ENCODE data around the gene ACER3.

The ACER3 gene

GRCh38 chr11:77049026-77049425 lies 188.3 kb downstream of the ACER3 start:
- Histone ChIP-seq H3K79me1 (ENCODE audit: low read length) (no peaks in the 10 kb centered on the region), H3K4me3 (ENCODE audit: low read length) (no peak overlapping the region), H3K27ac (ENCODE audit: low read depth, low read length) (no peak overlapping the region), H3K9ac (ENCODE audit: low read length) (no peak overlapping the region), H3K18ac (ENCODE audit: low read length) (no peak overlapping the region), H3K4me1 (ENCODE audit: control insufficient read depth, low read depth, low read length) (no peaks in the 10 kb centered on the region), H4K5ac (ENCODE audit: low read length) (no peak overlapping the region), H3K4ac (ENCODE audit: low read depth, low read length) (no peak overlapping the region), H2BK15ac (replicated peaks; ENCODE audit: low read depth) (no peak overlapping the region), H3K23ac (ENCODE audit: low read length) (no peak overlapping the region), H3K4me2 (ENCODE audit: low read length) (no peak overlapping the region), H4K8ac (ENCODE audit: low read depth, low read length) (no peak overlapping the region), H3K79me2 (ENCODE audit: control insufficient read depth, insufficient read depth, low read length) (no peaks in the 10 kb centered on the region), H2BK5ac (ENCODE audit: low read length) (no peak overlapping the region), H2BK120ac (ENCODE audit: low read depth, low read length) (no peak overlapping the region), H3K27me3 (ENCODE audit: insufficient read depth, low read length, poor library complexity) (no peaks in the 10 kb centered on the region), H3K36me3 (ENCODE audit: control insufficient read depth, insufficient read depth, low read length) (no peaks in the 10 kb centered on the region), H3K56ac (ENCODE audit: low read length) (no peak overlapping the region), H2AK5ac (ENCODE audit: low read length) (no peak overlapping the region)
- no CpG with 5 or more reads among the region's 6 CpGs for WGBS (ENCODE audit: extremely low coverage, insufficient coverage, low lambda C conversion rate)
- no peak for DNase-seq

- Histone ChIP-seq H3K56ac (ENCODE audit: low read length) (no peak overlapping the region), H3K4me2 (ENCODE audit: low read length) (no peak overlapping the region), H3K9ac (ENCODE audit: low read length) (no peak overlapping the region), H3K79me1 (ENCODE audit: low read length) (no peaks in the 10 kb centered on the region), H3K4ac (ENCODE audit: low read depth, low read length) (no peak overlapping the region), H3K27ac (ENCODE audit: low read depth, low read length) (no peak overlapping the region), H3K18ac (ENCODE audit: low read length) (no peak overlapping the region), H3K36me3 (ENCODE audit: control insufficient read depth, insufficient read depth, low read length) (no peaks in the 10 kb centered on the region), H4K8ac (ENCODE audit: low read depth, low read length) (no peak overlapping the region), H3K27me3 (ENCODE audit: insufficient read depth, low read length, poor library complexity) (no peaks in the 10 kb centered on the region), H3K4me3 (ENCODE audit: low read length) (no peak overlapping the region), H2BK15ac (replicated peaks; ENCODE audit: low read depth) (no peak overlapping the region), H2BK5ac (ENCODE audit: low read length) (no peak overlapping the region), H2BK120ac (ENCODE audit: low read depth, low read length) (no peak overlapping the region), H3K23ac (ENCODE audit: low read length) (no peak overlapping the region), H2AK5ac (ENCODE audit: low read length) (no peak overlapping the region), H3K4me1 (ENCODE audit: control insufficient read depth, low read depth, low read length) (no peaks in the 10 kb centered on the region), H4K5ac (ENCODE audit: low read length) (no peak overlapping the region), H3K79me2 (ENCODE audit: control insufficient read depth, insufficient read depth, low read length) (no peaks in the 10 kb centered on the region)
- WGBS (ENCODE audit: extremely low coverage, insufficient coverage, low lambda C conversion rate), result no CpG with 5 or more reads among the region's 3 CpGs
- no peak for DNase-seq
Observed at GRCh38 chr11:77051511-77051910, 190.8 kb downstream of the ACER3 start.

GRCh38 chr11:77052518-77052917 lies 191.8 kb downstream of the ACER3 start:
- WGBS (ENCODE audit: extremely low coverage, insufficient coverage, low lambda C conversion rate), result no CpG with 5 or more reads among the region's 7 CpGs
- H2AK5ac ChIP-seq (ENCODE audit: low read length), result no peak overlapping the region
- DNase-seq, result no peak
- no peak overlapping the region for H2BK15ac ChIP-seq (replicated peaks; ENCODE audit: low read depth)
- H3K36me3 ChIP-seq (ENCODE audit: control insufficient read depth, insufficient read depth, low read length), result no peaks in the 10 kb centered on the region
- H4K5ac ChIP-seq (ENCODE audit: low read length), result no peak overlapping the region
- H3K4ac ChIP-seq (ENCODE audit: low read depth, low read length), result no peak overlapping the region
- H3K4me1 ChIP-seq (ENCODE audit: control insufficient read depth, low read depth, low read length), result no peaks in the 10 kb centered on the region
- H3K9ac ChIP-seq (ENCODE audit: low read length), result no peak overlapping the region
- H3K4me2 ChIP-seq (ENCODE audit: low read length), result no peak overlapping the region
- H3K4me3 ChIP-seq (ENCODE audit: low read length), result no peak overlapping the region
- no peak overlapping the region for H3K18ac ChIP-seq (ENCODE audit: low read length)
- no peak overlapping the region for H3K56ac ChIP-seq (ENCODE audit: low read length)
- H3K27ac ChIP-seq (ENCODE audit: low read depth, low read length), result no peak overlapping the region
- H2BK5ac ChIP-seq (ENCODE audit: low read length), result no peak overlapping the region
- no peaks in the 10 kb centered on the region for H3K27me3 ChIP-seq (ENCODE audit: insufficient read depth, low read length, poor library complexity)
- H4K8ac ChIP-seq (ENCODE audit: low read depth, low read length), result no peak overlapping the region
- H3K79me2 ChIP-seq (ENCODE audit: control insufficient read depth, insufficient read depth, low read length), result no peaks in the 10 kb centered on the region
- H3K23ac ChIP-seq (ENCODE audit: low read length), result no peak overlapping the region
- H2BK120ac ChIP-seq (ENCODE audit: low read depth, low read length), result no peak overlapping the region
- no peaks in the 10 kb centered on the region for H3K79me1 ChIP-seq (ENCODE audit: low read length)

DNA sequence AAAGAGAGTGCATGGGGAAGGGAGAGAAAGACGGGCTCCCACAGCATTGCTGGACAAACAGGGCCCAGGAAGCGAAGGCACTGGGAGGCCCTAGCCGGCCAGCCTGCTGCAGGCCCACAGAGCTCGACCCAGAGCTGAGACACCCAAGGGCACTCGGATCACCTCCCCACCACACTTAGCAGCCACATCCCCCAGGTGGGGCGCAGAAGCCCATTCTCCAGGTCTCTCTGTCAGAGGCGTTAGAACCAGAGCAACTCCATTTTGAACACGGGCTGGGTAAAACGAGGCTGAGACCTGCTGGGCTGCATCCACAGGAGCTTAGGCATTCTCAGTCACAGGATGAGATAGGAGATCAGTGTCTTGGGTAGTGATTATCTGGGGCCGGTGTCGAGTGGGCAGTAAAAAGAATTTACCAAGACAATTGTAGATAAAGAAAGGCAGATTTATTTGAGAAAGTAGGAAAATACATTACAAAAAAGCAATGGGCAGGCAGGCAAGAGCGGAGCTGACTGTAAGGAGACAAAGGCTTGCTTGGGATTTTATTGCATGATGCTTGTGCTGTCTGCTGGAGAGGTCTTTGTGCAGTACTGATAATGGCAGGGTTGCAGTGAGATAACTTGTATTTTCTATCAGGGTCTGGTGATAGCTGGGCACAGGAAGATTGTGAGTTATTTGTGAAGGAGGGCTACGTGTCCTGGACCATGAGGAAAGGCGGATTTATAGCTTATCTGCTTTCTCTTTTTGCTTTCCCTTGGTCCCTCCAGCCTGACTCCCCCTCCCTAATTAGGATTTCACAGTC lies 192.7 kb downstream of the ACER3 start:
- DNase-seq, result peak; percentile 32
- Histone ChIP-seq H3K9ac (ENCODE audit: low read length) (no peak overlapping the region), H3K27me3 (ENCODE audit: insufficient read depth, low read length, poor library complexity) (no peaks in the 10 kb centered on the region), H2BK5ac (ENCODE audit: low read length) (no peak overlapping the region), H2AK5ac (ENCODE audit: low read length) (no peak overlapping the region), H4K5ac (ENCODE audit: low read length) (no peak overlapping the region), H2BK15ac (replicated peaks; ENCODE audit: low read depth) (no peak overlapping the region), H3K4me2 (ENCODE audit: low read length) (no peak overlapping the region), H3K23ac (ENCODE audit: low read length) (no peak overlapping the region), H3K4me1 (ENCODE audit: control insufficient read depth, low read depth, low read length) (no peaks in the 10 kb centered on the region), H3K18ac (ENCODE audit: low read length) (no peak overlapping the region), H3K79me2 (ENCODE audit: control insufficient read depth, insufficient read depth, low read length) (no peaks in the 10 kb centered on the region), H2BK120ac (ENCODE audit: low read depth, low read length) (no peak overlapping the region), H3K4me3 (ENCODE audit: low read length) (no peak overlapping the region), H3K36me3 (ENCODE audit: control insufficient read depth, insufficient read depth, low read length) (no peaks in the 10 kb centered on the region), H3K27ac (ENCODE audit: low read depth, low read length) (no peak overlapping the region), H4K8ac (ENCODE audit: low read depth, low read length) (no peak overlapping the region), H3K56ac (ENCODE audit: low read length) (no peak overlapping the region), H3K4ac (ENCODE audit: low read depth, low read length) (no peak overlapping the region), H3K79me1 (ENCODE audit: low read length) (no peaks in the 10 kb centered on the region)
- no CpG with 5 or more reads among the region's 14 CpGs for WGBS (ENCODE audit: extremely low coverage, insufficient coverage, low lambda C conversion rate)

- H3K4ac ChIP-seq (ENCODE audit: low read depth, low read length), result no peak overlapping the region
- H3K4me3 ChIP-seq (ENCODE audit: low read length), result no peak overlapping the region
- H3K4me2 ChIP-seq (ENCODE audit: low read length), result no peak overlapping the region
- no CpG with 5 or more reads among the region's 1 CpG for WGBS (ENCODE audit: extremely low coverage, insufficient coverage, low lambda C conversion rate)
- no peak overlapping the region for H2BK15ac ChIP-seq (replicated peaks; ENCODE audit: low read depth)
- no peaks in the 10 kb centered on the region for H3K27me3 ChIP-seq (ENCODE audit: insufficient read depth, low read length, poor library complexity)
- no peak overlapping the region for H2BK5ac ChIP-seq (ENCODE audit: low read length)
- no peaks in the 10 kb centered on the region for H3K79me1 ChIP-seq (ENCODE audit: low read length)
- no peak overlapping the region for H3K23ac ChIP-seq (ENCODE audit: low read length)
- H4K8ac ChIP-seq (ENCODE audit: low read depth, low read length), result no peak overlapping the region
- DNase-seq, result no peak
- no peaks in the 10 kb centered on the region for H3K36me3 ChIP-seq (ENCODE audit: control insufficient read depth, insufficient read depth, low read length)
- no peak overlapping the region for H3K27ac ChIP-seq (ENCODE audit: low read depth, low read length)
- H3K4me1 ChIP-seq (ENCODE audit: control insufficient read depth, low read depth, low read length), result no peaks in the 10 kb centered on the region
- H2AK5ac ChIP-seq (ENCODE audit: low read length), result no peak overlapping the region
- H3K56ac ChIP-seq (ENCODE audit: low read length), result no peak overlapping the region
- no peak overlapping the region for H3K9ac ChIP-seq (ENCODE audit: low read length)
- no peaks in the 10 kb centered on the region for H3K79me2 ChIP-seq (ENCODE audit: control insufficient read depth, insufficient read depth, low read length)
- H3K18ac ChIP-seq (ENCODE audit: low read length), result no peak overlapping the region
- H4K5ac ChIP-seq (ENCODE audit: low read length), result no peak overlapping the region
- H2BK120ac ChIP-seq (ENCODE audit: low read depth, low read length), result no peak overlapping the region
Observed at GRCh38 chr11:77054084-77054483, 193.4 kb downstream of the ACER3 start.

DNA sequence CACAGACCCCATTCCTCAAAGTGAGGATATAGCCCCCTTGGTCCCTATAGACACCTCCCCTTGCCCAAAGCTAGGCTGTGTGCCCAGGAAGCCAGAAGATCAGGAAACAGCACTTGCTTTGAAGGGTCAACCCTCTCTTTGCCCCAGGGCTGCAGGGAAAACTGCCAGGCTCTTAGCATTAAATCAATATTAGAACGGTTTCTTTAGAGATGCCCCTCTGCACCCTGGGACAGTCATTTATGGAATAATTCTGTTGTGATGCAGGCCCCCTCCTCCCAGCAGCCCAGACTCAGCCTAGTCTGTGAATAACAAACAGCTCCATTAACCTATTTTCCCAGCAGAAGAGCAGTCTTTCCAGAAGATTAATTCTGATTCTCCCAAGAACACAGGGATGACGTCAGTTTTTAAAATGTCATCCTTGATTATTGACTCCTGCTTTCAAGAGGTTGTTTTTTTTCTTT lies 194.4 kb downstream of the ACER3 start:
- Histone ChIP-seq H2BK5ac (ENCODE audit: low read length) (no peak overlapping the region), H3K79me2 (ENCODE audit: control insufficient read depth, insufficient read depth, low read length) (no peaks in the 10 kb centered on the region), H4K8ac (ENCODE audit: low read depth, low read length) (no peak overlapping the region), H3K4me1 (ENCODE audit: control insufficient read depth, low read depth, low read length) (no peaks in the 10 kb centered on the region), H3K18ac (ENCODE audit: low read length) (no peak overlapping the region), H2BK120ac (ENCODE audit: low read depth, low read length) (no peak overlapping the region), H3K27me3 (ENCODE audit: insufficient read depth, low read length, poor library complexity) (no peaks in the 10 kb centered on the region), H3K27ac (ENCODE audit: low read depth, low read length) (no peak overlapping the region), H3K9ac (ENCODE audit: low read length) (no peak overlapping the region), H3K4ac (ENCODE audit: low read depth, low read length) (no peak overlapping the region), H3K36me3 (ENCODE audit: control insufficient read depth, insufficient read depth, low read length) (no peaks in the 10 kb centered on the region), H3K4me3 (ENCODE audit: low read length) (no peak overlapping the region), H3K4me2 (ENCODE audit: low read length) (no peak overlapping the region), H4K5ac (ENCODE audit: low read length) (no peak overlapping the region), H3K56ac (ENCODE audit: low read length) (no peak overlapping the region), H2AK5ac (ENCODE audit: low read length) (no peak overlapping the region), H3K23ac (ENCODE audit: low read length) (no peak overlapping the region), H2BK15ac (replicated peaks; ENCODE audit: low read depth) (no peak overlapping the region), H3K79me1 (ENCODE audit: low read length) (no peaks in the 10 kb centered on the region)
- WGBS (ENCODE audit: extremely low coverage, insufficient coverage, low lambda C conversion rate), result no CpG with 5 or more reads among the region's 2 CpGs
- DNase-seq, result no peak
